Mesangial cell (primary cell): ENCODE data around the gene SRP72. TPM values are rescaled to one million over a fixed set of nuclear protein-coding genes. Genes with fewer than 3 reads are reported as not detected.

Experiments used
- total RNA-seq: library from RNA; depleted of rRNA; stranded (reverse); fragments of >200 nt; gene quantifications from 2 replicates; pipeline ENCODE4 v1.2.3, GENCODE V29; 2015

SRP72 gene
- 40.8 and 51.3 TPM in 2 replicates for total RNA-seq

GRCh38 chr4:56467284-56468096, at the start of gene SRP72:
TSS of gene SRP72 (plus strand) at chr4:56467617. CDS start at chr4:56467636, 19 bp downstream.

GRCh38 chr4:56435140-56435926, 32.1 kb upstream of the SRP72 start, which contains the start of gene PPAT:
TSS of gene PPAT (minus strand) at chr4:56435615. CDS start at chr4:56435477, 138 bp downstream.

GRCh38 chr4:56505269-56506130, 38.1 kb downstream of the SRP72 start, which contains the start of gene ARL9:
TSS of gene ARL9 (plus strand) at chr4:56505791. CDS start at chr4:56505863, 72 bp downstream.

Other genes with a start within 250 kb of the SRP72 start
- 4.4 and 4.6 TPM in 2 replicates for gene AASDH, start 80.1 kb upstream of the SRP72 start, total RNA-seq
- 7.9 and 16.5 TPM in 2 replicates for gene PPAT, start 32.0 kb upstream of the SRP72 start, total RNA-seq
- 32.8 and 96.8 TPM in 2 replicates for gene PAICS, start 31.4 kb upstream of the SRP72 start, total RNA-seq
- gene ARL9, start 38.2 kb downstream of the SRP72 start, total RNA-seq, result 0.98 and 1.6 TPM in 2 replicates
- gene HOPX, start 213.7 kb downstream of the SRP72 start, total RNA-seq, result 2.4 and 51.0 TPM in 2 replicates